Stimulated activated CD8-positive, alpha-beta memory T cell treated with anti-CD3 and anti-CD28 coated beads, Interleukin-4, amount 100 ng/mL, for 4 hours (primary cell): ENCODE results near the gene PLIN5.

Experiments
- DNase-seq, 2 donors: peaks; one replicate each; pipeline ENCODE4 v3.0.0-alpha.2; 2020; ENCODE audit warnings: low read depth in 2 of 2, low spot score in 1 of 2

Gene PLIN5

DNA sequence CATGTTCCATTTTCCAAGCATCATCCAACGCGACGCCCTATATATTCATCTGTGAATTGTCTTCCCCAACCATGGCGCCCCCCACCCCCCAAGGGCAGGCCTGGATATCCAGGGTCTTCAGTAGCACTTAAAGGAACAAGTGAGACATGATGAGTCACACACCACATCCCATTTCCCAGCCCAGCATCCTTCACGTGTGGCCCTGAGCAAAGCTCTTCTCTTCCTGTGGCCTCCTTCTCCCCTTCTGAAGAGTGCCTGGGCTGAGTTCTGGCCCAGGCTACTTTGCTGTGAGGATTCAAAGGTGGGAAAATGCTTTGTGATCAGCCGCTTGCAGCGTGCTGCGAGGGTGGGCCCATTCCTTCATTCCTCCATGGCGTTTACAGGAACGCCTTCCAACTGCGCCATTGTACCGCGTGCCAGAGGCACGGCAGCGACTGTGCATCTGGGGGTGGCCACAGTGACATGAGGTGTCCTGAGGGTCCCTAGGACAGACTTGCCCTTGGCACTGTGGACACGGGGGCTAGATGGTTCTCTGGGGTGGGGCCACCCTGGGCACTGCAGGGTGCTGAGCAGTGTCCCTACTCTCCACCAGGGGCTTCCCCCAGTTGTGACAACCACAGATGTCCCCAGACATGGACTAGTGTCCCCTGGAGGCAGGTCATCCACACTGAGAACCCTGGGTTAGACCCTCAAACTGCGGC, 28.4 kb downstream of the PLIN5 start:
- no peak for DNase-seq

GRCh38 chr19:4505570-4506448, 29.2 kb downstream of the PLIN5 start:
- no peak for DNase-seq

DNA sequence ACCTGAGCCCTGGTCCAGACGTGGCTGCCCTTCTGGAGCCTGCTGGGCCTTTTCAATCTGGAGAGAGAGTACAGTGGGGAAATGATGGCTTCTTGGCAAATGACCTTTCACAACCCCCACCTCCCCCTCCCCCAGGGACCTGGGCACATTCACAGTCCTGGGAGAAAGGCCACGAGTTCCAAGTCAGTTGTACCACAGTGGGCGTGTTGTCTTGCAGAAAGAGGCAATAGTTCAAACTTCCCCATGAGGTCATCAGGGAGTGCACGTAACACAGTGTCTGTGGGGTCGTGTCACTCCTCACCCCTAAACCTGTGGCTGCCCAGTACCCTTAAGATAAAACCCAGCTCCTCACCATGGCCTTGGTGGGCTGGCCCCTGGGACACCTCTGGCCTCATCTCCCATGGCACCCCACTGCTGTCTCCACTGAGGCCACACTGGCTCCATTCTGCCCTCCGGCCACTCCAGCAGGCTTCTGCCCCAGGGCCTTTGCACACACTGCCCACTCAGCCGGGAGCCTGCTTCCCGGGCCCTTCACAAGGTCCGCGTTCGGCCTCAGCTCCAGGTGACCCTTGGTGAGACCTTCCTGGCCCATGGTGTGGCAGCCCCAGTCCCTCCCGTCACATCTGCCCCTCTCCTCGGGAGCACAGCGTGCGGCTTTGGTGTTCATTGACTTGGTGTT, 30.0 kb downstream of the PLIN5 start:
- no peak for DNase-seq

DNA sequence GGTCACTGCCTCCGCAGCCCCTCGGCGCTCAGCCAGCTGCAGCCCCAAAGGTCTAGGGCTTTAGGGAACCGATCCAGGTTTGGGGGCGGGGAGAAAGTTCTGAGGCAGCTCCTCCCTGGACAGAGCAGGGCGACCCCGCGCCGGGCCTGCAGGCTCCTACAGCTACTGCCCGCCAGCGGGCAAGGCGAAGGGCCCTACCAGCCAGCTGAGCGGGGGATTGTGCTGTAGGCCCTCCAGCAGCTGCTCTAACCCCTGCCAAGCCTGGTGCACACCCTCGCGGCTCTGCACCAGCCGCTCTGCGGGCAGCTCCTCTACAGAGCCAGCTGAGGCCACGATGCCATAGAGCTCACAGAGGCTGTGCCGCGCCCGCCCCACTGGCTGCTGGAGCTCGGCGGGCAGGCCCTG, 30.7 kb downstream of the PLIN5 start:
- DNase-seq: no peak

GRCh38 chr19:4503825-4504170, 31.2 kb downstream of the PLIN5 start:
- DNase-seq: no peak

DNA sequence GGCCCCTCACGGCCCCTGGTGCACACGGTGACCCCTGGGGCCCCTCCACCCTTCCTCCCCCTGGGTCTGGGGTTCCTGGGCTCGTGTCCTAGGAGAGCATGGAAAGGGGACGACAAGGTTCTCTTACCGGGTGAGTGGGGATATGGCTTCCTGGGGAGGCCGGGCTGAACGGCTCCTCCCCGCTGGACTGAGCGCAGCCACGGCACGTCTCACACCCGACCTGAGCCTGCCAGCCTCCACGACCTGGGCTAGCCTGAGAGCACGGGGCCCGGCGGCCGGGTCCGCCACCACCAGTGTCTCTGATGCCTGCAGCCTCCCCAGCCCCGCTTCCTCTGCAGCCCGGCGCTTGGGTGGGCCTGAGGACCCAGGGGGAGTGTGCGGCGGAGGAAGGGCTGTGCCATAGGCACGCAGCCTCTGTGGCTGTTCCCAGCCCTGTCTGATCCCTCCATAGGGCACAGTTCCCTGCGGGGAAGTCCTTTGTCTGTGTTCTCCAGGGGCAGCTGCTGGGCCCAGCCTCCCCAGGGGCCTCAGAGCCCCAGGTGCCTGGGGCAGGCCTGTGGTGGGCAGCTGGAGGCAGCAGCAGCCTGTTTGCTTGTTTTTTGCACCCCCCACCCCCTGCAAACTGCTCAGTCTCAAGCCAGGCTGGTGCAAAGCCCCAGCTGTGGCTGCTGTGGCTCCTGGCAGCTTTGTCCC, 31.7 kb downstream of the PLIN5 start:
- DNase-seq: no peak

GRCh38 chr19:4502282-4503131, 32.5 kb downstream of the PLIN5 start:
- DNase-seq: no peak

GRCh38 chr19:4501691-4502090, 33.3 kb downstream of the PLIN5 start:
- DNase-seq: no peak

DNA sequence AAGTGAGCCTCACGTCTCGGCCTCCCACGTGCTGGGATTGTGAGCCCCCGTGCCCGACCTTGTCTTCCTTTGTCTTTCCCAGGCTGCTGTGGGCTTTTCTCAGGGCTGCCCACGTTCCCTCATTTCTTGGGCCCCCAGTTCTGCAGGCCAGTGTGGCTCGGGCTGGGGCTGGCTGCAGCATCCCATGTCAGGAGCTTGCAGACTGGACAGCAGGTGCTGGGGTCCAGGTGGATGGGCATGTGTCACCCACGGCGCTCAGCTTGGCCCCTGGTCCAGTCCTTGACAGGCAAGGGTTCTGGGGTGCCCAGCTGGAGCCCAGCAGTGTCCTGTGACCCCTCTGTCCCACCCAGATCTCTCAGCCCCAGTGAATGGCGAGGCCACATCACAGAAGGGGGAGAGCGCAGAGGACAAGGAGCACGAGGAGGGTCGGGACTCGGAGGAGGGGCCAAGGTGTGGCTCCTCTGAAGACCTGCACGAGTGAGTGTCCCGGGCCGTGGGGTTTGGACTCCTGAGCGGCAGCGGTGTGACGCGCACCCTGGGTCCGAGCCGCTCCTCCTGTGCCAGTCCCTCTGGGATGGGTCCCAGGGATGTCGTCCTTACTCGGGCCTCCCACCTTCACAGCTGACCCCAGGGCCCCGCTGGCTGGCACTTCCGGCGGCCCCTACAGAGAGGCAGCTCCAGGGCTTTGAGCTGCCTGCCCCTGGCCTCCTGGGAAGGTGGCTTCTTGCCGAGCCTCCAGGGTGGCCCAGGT, 34.0 kb downstream of the PLIN5 start:
- no peak for DNase-seq

DNA sequence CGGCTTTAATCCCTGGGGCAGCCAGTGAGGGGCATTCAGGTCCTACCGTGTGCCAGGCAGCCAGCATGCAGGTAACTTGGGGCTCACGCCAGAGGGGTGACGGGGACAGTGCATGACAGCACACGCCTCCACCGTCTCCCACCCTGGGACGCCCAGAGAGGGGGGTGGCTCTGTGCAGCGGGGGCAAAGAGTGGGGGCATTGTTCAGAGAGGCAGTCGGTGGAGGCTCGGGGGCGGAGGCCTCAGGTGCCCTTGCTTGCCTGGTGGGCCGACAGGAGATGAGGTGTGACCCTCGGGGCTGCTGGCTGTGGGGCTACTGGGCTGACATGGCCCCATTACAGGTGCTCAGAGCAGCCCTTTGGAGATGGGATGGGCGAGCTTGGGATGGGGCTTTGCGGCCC, 35.2 kb downstream of the PLIN5 start:
- DNase-seq: no peak

DNA sequence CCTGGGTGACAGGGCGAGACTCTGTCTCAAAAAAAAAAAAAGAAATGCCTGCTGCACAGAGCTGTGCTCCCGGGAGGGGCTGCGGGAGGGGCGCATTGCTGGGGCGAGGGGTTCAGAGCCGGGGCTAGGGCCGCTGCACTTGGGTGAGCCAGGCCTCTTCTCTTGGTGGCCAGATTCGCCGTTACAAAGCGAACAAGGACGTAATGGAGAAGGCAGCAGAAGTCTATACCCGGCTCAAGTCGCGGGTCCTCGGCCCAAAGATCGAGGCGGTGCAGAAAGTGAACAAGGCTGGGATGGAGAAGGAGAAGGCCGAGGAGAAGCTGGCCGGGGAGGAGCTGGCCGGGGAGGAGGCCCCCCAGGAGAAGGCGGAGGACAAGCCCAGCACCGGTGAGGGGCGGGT, 35.7 kb downstream of the PLIN5 start:
- no peak for DNase-seq

GRCh38 chr19:4498694-4499093, 36.3 kb downstream of the PLIN5 start:
- no peak for DNase-seq

DNA sequence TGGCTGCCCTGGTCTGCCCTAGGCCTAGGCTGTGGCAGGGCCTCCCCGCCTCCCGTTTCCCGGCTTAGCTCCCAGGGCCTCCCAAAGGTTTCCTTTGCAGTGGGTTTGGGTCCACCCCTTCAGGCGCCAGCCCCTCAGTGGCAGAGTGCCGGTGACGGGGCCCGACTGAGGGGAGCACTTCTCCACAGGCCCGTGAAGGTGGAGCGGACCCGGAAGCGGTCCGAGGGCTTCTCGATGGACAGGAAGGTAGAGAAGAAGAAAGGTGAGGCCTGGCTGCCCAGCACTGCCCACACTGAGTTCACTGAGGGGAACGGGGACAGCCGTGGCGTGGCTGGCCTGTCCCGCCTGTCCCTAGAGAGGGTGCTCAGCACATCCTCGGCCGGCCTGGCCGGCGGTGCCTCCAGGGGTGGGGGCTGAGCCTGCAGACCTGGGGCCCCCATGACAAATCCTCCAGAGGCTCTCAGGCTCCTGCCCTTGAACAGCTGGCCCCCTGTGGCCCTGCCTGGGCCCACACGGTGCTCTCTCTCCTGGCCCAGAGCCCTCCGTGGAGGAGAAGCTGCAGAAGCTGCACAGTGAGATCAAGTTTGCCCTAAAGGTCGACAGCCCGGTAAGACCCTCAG, 37.1 kb downstream of the PLIN5 start:
- no peak for DNase-seq

GRCh38 chr19:4496304-4496703, 38.7 kb downstream of the PLIN5 start:
- DNase-seq: no peak

GRCh38 chr19:4495471-4495870, 39.6 kb downstream of the PLIN5 start:
- no peak for DNase-seq

DNA sequence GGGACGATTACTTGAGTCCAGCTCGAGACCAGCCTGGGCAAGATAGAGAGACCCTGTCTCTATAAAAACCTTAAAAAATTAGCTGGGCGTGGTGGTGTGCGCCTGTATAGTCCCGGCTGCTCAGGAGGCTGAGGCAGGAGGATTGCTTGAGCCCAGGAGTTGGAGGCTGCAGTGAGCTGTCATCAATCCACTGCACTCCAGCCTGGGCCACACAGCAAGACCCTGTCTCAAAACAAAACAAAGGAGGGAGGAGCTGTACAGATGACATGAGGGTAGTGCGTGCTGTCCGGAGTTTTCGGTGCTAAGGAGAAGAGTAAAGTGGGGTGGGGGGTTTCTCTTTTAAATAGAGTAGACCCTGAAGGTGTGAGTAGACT, 40.3 kb downstream of the PLIN5 start:
- DNase-seq: no peak

DNA sequence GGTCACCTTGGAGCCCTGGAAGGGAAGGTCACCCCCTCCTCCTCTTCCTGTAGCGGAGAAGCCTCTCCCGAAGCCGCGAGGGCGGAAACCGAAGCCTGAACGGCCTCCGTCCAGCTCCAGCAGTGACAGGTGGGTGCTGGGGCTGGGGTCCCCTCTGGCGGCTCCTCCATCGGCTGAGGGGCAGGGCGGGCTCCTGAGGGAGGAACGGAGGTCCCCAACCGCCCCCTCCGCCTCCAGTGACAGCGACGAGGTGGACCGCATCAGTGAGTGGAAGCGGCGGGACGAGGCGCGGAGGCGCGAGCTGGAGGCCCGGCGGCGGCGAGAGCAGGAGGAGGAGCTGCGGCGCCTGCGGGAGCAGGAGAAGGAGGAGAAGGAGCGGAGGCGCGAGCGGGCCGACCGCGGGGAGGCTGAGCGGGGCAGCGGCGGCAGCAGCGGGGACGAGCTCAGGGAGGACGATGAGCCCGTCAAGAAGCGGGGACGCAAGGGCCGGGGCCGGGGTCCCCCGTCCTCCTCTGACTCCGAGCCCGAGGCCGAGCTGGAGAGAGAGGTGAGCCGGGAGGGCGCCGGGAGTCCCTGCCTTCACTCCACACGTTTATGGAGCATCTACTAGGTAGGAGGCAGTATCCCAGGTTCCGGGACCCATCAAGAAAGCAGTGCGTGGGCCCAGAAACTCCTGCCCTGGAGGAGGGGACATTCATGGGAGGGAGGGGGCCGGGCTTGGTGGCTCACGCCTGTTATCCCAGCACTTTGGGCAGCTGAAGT, 40.9 kb downstream of the PLIN5 start:
- no peak for DNase-seq

DNA sequence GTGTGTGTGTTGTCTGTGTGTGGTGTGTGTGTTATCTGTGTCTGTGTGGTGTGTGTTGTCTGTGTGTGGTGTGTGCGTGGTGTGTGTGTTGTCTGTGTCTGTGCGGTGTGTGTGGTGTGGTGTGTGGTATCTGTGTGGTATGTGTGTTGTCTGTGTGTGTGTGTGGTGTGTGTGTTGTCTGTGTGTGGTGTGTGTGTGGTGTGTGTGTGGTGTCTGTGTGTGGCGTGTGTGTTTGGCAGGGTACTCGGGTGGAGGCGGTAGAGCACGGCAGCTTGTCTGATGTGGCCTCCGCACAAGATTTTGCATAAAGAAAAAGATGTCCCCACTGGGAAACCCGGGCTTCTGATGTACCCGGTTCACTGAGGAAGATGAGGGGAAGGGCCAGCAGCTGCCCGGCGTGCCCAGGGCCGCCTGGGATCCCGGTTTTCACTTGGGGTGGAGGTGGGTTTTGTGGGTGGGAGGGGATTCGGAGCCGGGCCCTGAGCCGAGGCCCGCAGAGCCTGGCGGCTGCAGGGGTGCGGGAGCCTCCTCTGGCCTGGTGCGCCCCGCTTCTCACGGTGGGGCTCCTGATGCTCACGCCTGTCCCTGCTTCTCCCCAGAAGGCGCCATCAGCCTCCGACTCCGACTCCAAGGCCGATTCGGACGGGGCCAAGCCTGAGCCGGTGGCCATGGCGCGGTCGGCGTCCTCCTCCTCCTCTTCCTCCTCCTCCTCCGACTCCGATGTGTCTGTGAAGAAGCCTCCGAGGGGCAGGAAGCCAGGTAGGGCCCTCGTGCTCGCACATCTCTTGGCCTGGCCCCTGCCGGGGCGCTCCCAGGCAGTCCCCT, 41.7 kb downstream of the PLIN5 start:
- no peak for DNase-seq
